Colonic mucosa (tissue), 4 donors: ENCODE data around the gene PLRG1. TPM values are rescaled to one million over a fixed set of nuclear protein-coding genes. Genes with fewer than 3 reads are reported as not detected.

Experiments
- DNase-seq: peaks from one replicate; pipeline ENCODE4 v3.0.0-alpha.2; 2020
- H3K27ac ChIP-seq: fragments of 200-600 bp; one replicate; pipeline ENCODE4 v1.8.0; 2021
- H3K27me3 ChIP-seq: fragments of 200-600 bp; one replicate; pipeline ENCODE4 v1.8.0; 2021
- H3K36me3 ChIP-seq: fragments of 200-600 bp; one replicate; pipeline ENCODE4 v1.8.0; 2021
- H3K4me1 ChIP-seq: fragments of 200-600 bp; one replicate; pipeline ENCODE4 v1.8.0; 2021; ENCODE audit warnings: mild to moderate bottlenecking
- H3K4me3 ChIP-seq: fragments of 200-600 bp; one replicate; pipeline ENCODE4 v1.8.0; 2021
- H3K9ac ChIP-seq, 2 donors: one replicate each; pipeline ENCODE4 v1.7.0; 2013; ENCODE audit warnings: control low read depth in 2 of 2, low read depth in 2 of 2, low read length in 2 of 2
- H3K9me3 ChIP-seq: fragments of 200-600 bp; one replicate; pipeline ENCODE4 v1.8.0; 2021
- intact Hi-C: fragments of 100-400 bp; cut with DNase I; formaldehyde crosslinking; loops from one replicate; pipeline ENCODE4 v1.14.1; 2022
- total RNA-seq, 2 donors: library from RNA; stranded (reverse); fragmentation: NEBNext Ultra II Directional in 1 of 2; extraction: Animal tissue kit (Norgen Biotek cat#: 25700) in 1 of 2; gene quantifications; one replicate each; pipeline ENCODE4 v1.2.1, GENCODE V29; 2021
- TF ChIP-seq, protein P1 (sequence below): fragments of 200-600 bp; IDR thresholded peaks from one replicate; pipeline ENCODE4 v1.8.0; 2022; ENCODE audit warnings: antibody characterized with exemption, mild to moderate bottlenecking
- donor health status: healthy.
- donor health status: DM: no; HTN: no; CAD: no.
- donor health status: DM: no; HTN: no; CAD: no.

Gene PLRG1
- total RNA-seq, 2 donors from 2014 or later, result 60.4 to 74.3 TPM

DNA sequence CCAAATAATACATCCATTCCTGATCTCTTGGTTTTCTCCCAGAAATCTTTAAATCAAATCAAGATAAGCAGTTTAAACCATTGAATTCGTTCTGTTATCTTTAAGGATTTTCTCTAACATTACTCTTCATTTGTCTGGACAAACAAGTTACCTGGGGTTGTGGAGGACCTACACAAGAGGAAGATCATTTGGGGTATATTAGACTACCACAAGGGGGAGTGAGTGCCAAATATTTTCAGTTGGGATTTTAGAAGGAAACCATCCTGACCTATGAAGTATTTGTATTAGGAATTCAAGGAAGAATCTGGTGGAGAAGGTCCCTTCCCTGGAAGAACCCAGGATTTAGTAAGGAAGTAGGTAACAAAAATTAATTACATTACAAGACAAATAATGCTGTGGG is 46.6 kb downstream of the PLRG1 start:
- Histone ChIP-seq H3K36me3 (no peaks in the 10 kb centered on the region), H3K27ac (no peak overlapping the region), H3K4me3 (no peak overlapping the region), H3K4me1 (no peaks in the 10 kb centered on the region), H3K27me3 (no peaks in the 10 kb centered on the region), H3K9ac (no peak overlapping the region), H3K9me3 (no peaks in the 10 kb centered on the region)
- TF ChIP-seq, protein P1, sequence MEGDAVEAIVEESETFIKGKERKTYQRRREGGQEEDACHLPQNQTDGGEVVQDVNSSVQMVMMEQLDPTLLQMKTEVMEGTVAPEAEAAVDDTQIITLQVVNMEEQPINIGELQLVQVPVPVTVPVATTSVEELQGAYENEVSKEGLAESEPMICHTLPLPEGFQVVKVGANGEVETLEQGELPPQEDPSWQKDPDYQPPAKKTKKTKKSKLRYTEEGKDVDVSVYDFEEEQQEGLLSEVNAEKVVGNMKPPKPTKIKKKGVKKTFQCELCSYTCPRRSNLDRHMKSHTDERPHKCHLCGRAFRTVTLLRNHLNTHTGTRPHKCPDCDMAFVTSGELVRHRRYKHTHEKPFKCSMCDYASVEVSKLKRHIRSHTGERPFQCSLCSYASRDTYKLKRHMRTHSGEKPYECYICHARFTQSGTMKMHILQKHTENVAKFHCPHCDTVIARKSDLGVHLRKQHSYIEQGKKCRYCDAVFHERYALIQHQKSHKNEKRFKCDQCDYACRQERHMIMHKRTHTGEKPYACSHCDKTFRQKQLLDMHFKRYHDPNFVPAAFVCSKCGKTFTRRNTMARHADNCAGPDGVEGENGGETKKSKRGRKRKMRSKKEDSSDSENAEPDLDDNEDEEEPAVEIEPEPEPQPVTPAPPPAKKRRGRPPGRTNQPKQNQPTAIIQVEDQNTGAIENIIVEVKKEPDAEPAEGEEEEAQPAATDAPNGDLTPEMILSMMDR, result peak; percentile 15
- intact Hi-C loops, result loop anchor here (10.0 kb wide), 1 partner anchor 169 kb away; no protein-coding TSS in a partner anchor
- DNase-seq, result no peak

DNA sequence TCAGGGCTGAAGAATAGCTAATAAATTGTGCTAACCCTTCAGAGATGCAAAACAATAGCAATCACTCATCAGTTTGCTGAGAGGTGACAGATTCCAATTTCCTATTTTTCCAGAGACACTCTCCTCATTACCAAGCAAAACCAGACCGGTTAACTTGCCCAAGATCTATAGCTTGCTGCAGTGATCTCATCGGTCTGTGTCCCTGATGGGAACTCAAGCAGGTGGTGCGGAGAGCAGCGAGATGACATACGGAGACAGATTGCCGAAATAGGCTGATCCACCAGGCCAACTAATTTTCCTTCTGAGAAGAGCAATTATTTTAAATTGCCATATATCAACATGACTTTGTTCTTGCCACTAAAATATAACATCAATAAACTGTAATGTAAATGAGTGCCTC is 48.1 kb downstream of the PLRG1 start:
- Histone ChIP-seq H3K4me3 (no peak overlapping the region), H3K27ac (no peak overlapping the region), H3K27me3 (no peaks in the 10 kb centered on the region), H3K9me3 (no peaks in the 10 kb centered on the region), H3K9ac (no peak overlapping the region), H3K4me1 (no peaks in the 10 kb centered on the region), H3K36me3 (no peaks in the 10 kb centered on the region)
- DNase-seq, result no peak
- TF ChIP-seq, protein P1, result no peak
- intact Hi-C loops, result loop anchor here (10.0 kb wide), 1 partner anchor 167 kb away; no protein-coding TSS in a partner anchor

DNA sequence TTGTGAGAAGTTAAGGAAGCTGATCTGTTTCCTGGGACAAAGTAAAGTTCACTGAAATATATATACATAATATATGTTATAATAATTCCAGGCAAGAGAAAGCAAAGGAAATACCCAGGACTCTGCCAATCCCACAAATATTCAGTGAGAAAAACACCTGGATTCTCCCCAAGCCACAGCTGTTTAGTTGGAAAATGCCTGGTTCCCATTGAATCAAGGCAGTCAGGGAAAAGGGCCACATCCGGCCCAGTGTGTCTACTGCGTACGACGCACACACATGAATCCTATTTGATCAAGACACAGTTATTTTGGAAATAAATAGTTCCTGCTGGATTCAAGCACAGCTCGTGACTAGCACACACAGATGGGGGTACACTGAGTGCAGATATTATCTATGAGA is 52.3 kb downstream of the PLRG1 start:
- Histone ChIP-seq H3K4me1 (no peaks in the 10 kb centered on the region), H3K27me3 (no peaks in the 10 kb centered on the region), H3K4me3 (no peak overlapping the region), H3K9ac (no peak overlapping the region), H3K36me3 (no peaks in the 10 kb centered on the region), H3K27ac (no peak overlapping the region), H3K9me3 (no peaks in the 10 kb centered on the region)
- intact Hi-C loops, result no loop called here
- no peak for DNase-seq
- TF ChIP-seq, protein P1, result no peak

DNA sequence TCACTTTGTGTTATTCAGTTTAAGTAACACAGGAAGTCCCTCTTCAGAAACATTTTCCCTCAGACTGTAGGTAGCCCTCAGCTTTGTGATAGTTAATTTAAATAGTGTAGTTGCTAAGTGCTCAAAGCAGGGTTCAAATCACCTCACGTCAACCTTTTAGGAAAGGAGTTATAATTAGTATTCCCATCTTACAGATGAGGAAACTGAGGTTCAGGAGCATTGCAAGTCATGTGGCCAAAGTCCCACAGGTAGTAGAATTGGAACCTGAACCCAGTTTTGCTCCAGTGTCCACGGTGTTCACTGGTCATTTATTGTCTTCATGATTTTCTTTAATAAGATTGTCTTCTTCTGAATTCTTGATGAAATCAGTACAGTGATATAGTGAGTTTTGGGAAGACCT is 54.3 kb downstream of the PLRG1 start:
- H3K9ac ChIP-seq, result no peak overlapping the region
- H3K36me3 ChIP-seq, result no peaks in the 10 kb centered on the region
- intact Hi-C loops, result no loop called here
- no peak overlapping the region for H3K4me3 ChIP-seq
- no peaks in the 10 kb centered on the region for H3K4me1 ChIP-seq
- H3K27me3 ChIP-seq, result peaks cover 15% of the 10 kb centered on the region
- no peak for DNase-seq
- TF ChIP-seq, protein P1, result no peak
- H3K9me3 ChIP-seq, result no peaks in the 10 kb centered on the region
- H3K27ac ChIP-seq, result no peak overlapping the region

DNA sequence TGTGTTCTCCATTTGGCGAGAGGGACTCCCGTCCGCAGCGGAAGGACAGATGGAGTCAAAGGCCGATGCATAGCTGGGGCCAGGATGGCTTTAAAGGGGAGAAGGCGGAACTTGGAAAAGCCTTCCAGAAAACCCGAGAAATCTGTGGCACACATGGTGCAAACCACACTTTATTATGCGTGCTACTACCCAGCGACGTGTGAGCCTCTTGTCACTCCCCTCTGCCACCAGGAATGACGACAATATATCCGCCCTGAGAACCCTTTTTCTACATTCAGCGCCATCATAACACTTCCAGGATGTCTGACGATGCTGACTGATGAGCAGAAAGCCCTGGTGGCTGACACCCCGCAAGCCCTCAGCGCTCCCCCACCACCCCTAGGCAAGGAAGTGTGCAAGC is 57.9 kb downstream of the PLRG1 start:
- intact Hi-C loops, result no loop called here
- Histone ChIP-seq H3K27me3 (peaks cover 32% of the 10 kb centered on the region), H3K4me3 (peak overlapping the region; percentile 13)

More for the DNA sequence above, 57.9 kb downstream of the PLRG1 start:
- no peak overlapping the region for H3K9ac ChIP-seq
- no peaks in the 10 kb centered on the region for H3K9me3 ChIP-seq
- DNase-seq, result no peak
- H3K36me3 ChIP-seq, result no peaks in the 10 kb centered on the region
- no peak overlapping the region for H3K27ac ChIP-seq
- TF ChIP-seq, protein P1, result no peak
- H3K4me1 ChIP-seq, result no peaks in the 10 kb centered on the region
